GM18517 (cell line): ENCODE measurements around the gene IL25.
"Not testable (repeated sequence)": the region's sequence is repeated elsewhere in the genome, so short reads cannot be mapped to it uniquely, and the experiment has no call there.

Experiments
- ATAC-seq: cut with Tn5 transposase; IDR thresholded peaks from one replicate; pipeline ENCODE4 v1.9.1; 2021; ENCODE audit warnings: mild to moderate bottlenecking, moderate library complexity; ENCODE audit not compliant: unreplicated experiment

IL25 gene

GRCh38 chr14:23371865-23372264 lies 744 bp upstream of the IL25 start:
- no peak for ATAC-seq

- no peak for ATAC-seq
These were observed 432 bp downstream of the IL25 start for GRCh38 chr14:23373041-23373440.

GRCh38 chr14:23375527-23376251 lies 3.1 kb downstream of the IL25 start:
- ATAC-seq: no peak

GRCh38 chr14:23376482-23377197 lies 4.0 kb downstream of the IL25 start, which contains the start of gene CMTM5:
TSS of gene CMTM5 (plus strand) at chr14:23377046. CDS start at chr14:23377252, 206 bp downstream.
- ATAC-seq: no peak

GRCh38 chr14:23377198-23377550 lies 4.6 kb downstream of the IL25 start:
- no peak for ATAC-seq

GRCh38 chr14:23377573-23378563 lies 5.3 kb downstream of the IL25 start:
- no peak for ATAC-seq

- ATAC-seq: no peak
These were observed 6.1 kb downstream of the IL25 start for GRCh38 chr14:23378612-23379220.

GRCh38 chr14:23379366-23380196 lies 7.0 kb downstream of the IL25 start:
- no peak for ATAC-seq

GRCh38 chr14:23380197-23380914 lies 7.7 kb downstream of the IL25 start:
- no peak for ATAC-seq

- ATAC-seq: no peak
These were observed 8.4 kb downstream of the IL25 start for GRCh38 chr14:23380976-23381375.

- no peak for ATAC-seq
These were observed 9.3 kb downstream of the IL25 start for GRCh38 chr14:23381871-23382270.

GRCh38 chr14:23382276-23382675 lies 9.7 kb downstream of the IL25 start:
- ATAC-seq: no peak

- no peak for ATAC-seq
These were observed 10.3 kb downstream of the IL25 start for GRCh38 chr14:23382731-23383440.

- no peak for ATAC-seq
These were observed 11.9 kb downstream of the IL25 start for GRCh38 chr14:23384364-23385080.

GRCh38 chr14:23385244-23385641 lies 12.6 kb downstream of the IL25 start:
- ATAC-seq: no peak

GRCh38 chr14:23385642-23386265 lies 13.1 kb downstream of the IL25 start:
- no peak for ATAC-seq

- ATAC-seq: not testable (repeated sequence)
These were observed 13.7 kb downstream of the IL25 start for GRCh38 chr14:23386266-23386657.

GRCh38 chr14:23386999-23387398 lies 14.4 kb downstream of the IL25 start:
- ATAC-seq: no peak
